ENCODE measurements around the gene MRAP. TPM values are rescaled to one million over a fixed set of nuclear protein-coding genes. Genes with fewer than 3 reads are reported as not detected.
A peak's percentile ranks its signal among the peaks of the same experiment; 100 is the strongest.

Gene MRAP
- total and polyA plus RNA-seq, 9 of the 15 experiments (the other 6 are each of a cell fraction or from before 2014, with no cell fraction given), result 0.63 to 2.3 TPM; not detected in 7

GRCh38 chr21:32340863-32341848 lies 42.5 kb downstream of the MRAP start:
- ChIA-PET POLR2A (interaction anchor here (0.6 kb wide), 2 partner anchors 11 to 19 kb away, joined by 3 read pairs; no protein-coding TSS in a partner anchor), CTCF (ENCODE audit: low intra/inter-chr PET ratio) (interaction anchor here (0.5 kb wide), 1 partner anchor 46 kb away, joined by 4 read pairs; no protein-coding TSS in a partner anchor)
- no peaks in the 10 kb centered on the region for H4K20me1 ChIP-seq (replicated peaks; ENCODE audit: control insufficient read depth, insufficient read depth, low read length)
- BruUV-seq (replicated peaks), result no TSS peak
- H3K27me3 ChIP-seq (ENCODE audit: control insufficient read depth in 2 of 2, insufficient read depth in 2 of 2, low read length in 2 of 2), result no peaks in the 10 kb centered on the region
- no peak overlapping the region for H3K4me3 ChIP-seq
- H3K36me3 ChIP-seq (ENCODE audit: control insufficient read depth, insufficient read depth, low read length), result peaks cover 96% of the 10 kb centered on the region
- in situ Hi-C loops (cut with MboI) (no loop called here), intact Hi-C loops (cut with micrococcal nuclease) (no loop called here)
- H3K9me3 ChIP-seq (replicated peaks; ENCODE audit: control insufficient read depth, insufficient read depth, low read depth, low read length), result no peaks in the 10 kb centered on the region; the same call in 1 of the 2 replicates
- H3K79me2 ChIP-seq (ENCODE audit: control insufficient read depth, insufficient read depth, low read length), result no peaks in the 10 kb centered on the region; the same call in 2 of the 3 replicates
- no peaks in the 10 kb centered on the region for H3K4me1 ChIP-seq (replicated peaks in 1 of 2; ENCODE audit: control insufficient read depth in 2 of 2, insufficient read depth in 2 of 2, low read length in 2 of 2)
- DNase-seq (ENCODE audit: extremely low read depth in 1 of 4, low spot score in 3 of 4) (no peak), FAIRE-seq (no peak), ATAC-seq (no peak)
- no peak overlapping the region for H3K9ac ChIP-seq (ENCODE audit: insufficient read depth in 1 of 2, low read depth in 2 of 2, low read length in 2 of 2)
- 89% methylated on average over 12 of the region's 12 CpGs for WGBS (ENCODE audit: insufficient coverage, low coverage, missing lambda C conversion rate)
- H2AFZ ChIP-seq (ENCODE audit: low read depth, low read length), result no peak overlapping the region
- H3K9me1 ChIP-seq (ENCODE audit: control insufficient read depth, insufficient read depth, low read length), result no peaks in the 10 kb centered on the region
- H3K27ac ChIP-seq (ENCODE audit: extremely low read depth, low read depth, low read length), result no peak overlapping the region
- no peak overlapping the region for H3K4me2 ChIP-seq (ENCODE audit: insufficient read depth, low read length)
- TF ChIP-seq ZNF140 (CRISPR knock-in tag; IDR thresholded peaks at IDR 0.05) (0 out of 2 replicates have a peak, but pooled peaks have one; percentile 70), ZNF277 (CRISPR knock-in tag; IDR thresholded peaks at IDR 0.05; ENCODE audit: borderline replicate concordance) (peak; percentile 95), ZNF232 (CRISPR knock-in tag; IDR thresholded peaks at IDR 0.05) (no peak), ZNF707 (CRISPR knock-in tag; conservative IDR thresholded peaks at IDR 0.05) (0 out of 2 replicates have a peak, but pooled peaks have one; percentile 54), ZFP30 (CRISPR knock-in tag; IDR thresholded peaks at IDR 0.05; ENCODE audit: borderline replicate concordance) (0 out of 2 replicates have a peak, but pooled peaks have one; percentile 17), MTF1 (CRISPR knock-in tag; IDR thresholded peaks at IDR 0.05; ENCODE audit: borderline replicate concordance) (peak; percentile 80; the same call in 1 of the 2 replicates), PPARD (CRISPR knock-in tag; IDR thresholded peaks at IDR 0.05) (0 out of 2 replicates have a peak, but pooled peaks have one; percentile 34), SFPQ (IDR thresholded peaks at IDR 0.05; ENCODE audit: low read depth, low read length) (no peak), ZNF408 (CRISPR knock-in tag; IDR thresholded peaks at IDR 0.05; ENCODE audit: low read depth) (peak; percentile 52; the same call in 1 of the 2 replicates), NFYB (IDR thresholded peaks at IDR 0.05; ENCODE audit: extremely low read depth, insufficient read length) (no peak), ZBTB11 (CRISPR knock-in tag; IDR thresholded peaks at IDR 0.05) (0 out of 6 replicates have a peak, but pooled peaks of 1 of the 3 experiments have one; percentile 48)

Measured in K562 (cell line).